Ovary (tissue), 9 donors: ENCODE measurements around the gene POU2AF1. TPM values are rescaled to one million over a fixed set of nuclear protein-coding genes. Genes with fewer than 3 reads are reported as not detected.
"Not testable (repeated sequence)": the region's sequence is repeated elsewhere in the genome, so short reads cannot be mapped to it uniquely, and the experiment has no call there.

Source experiments
- DNase-seq, 5 donors: peaks; one replicate each; pipeline ENCODE4 v3.0.0-alpha.2; 2019 to 2020
- H3K27ac ChIP-seq, 2 donors: fragments of 200-600 bp; one replicate each; pipeline versions ENCODE4 v1.5.1 to v1.8.0; 2019 to 2022
- H3K27me3 ChIP-seq: fragments of 200-600 bp; one replicate; pipeline ENCODE4 v1.8.0; 2022
- H3K36me3 ChIP-seq: fragments of 200-600 bp; sonication (generic); one replicate; pipeline ENCODE4 v1.5.1; 2019
- H3K4me1 ChIP-seq: one replicate; pipeline ENCODE4 v1.8.1; 2013; ENCODE audit warnings: mild to moderate bottlenecking, moderate library complexity; ENCODE audit not compliant: insufficient read depth
- H3K4me3 ChIP-seq: fragments of 200-600 bp; sonication (generic); one replicate; pipeline ENCODE4 v1.5.1; 2017
- H3K9me3 ChIP-seq, 2 donors: fragments of 200-600 bp in 1 of 2; sonication (generic) in 1 of 2; one replicate each; pipeline versions ENCODE4 v1.5.1 to v1.8.1; 2013 to 2019; ENCODE audit warnings: mild to moderate bottlenecking in 1 of 2, moderate library complexity in 1 of 2
- EP300 ChIP-seq: sonication (generic); formaldehyde crosslinking; IDR thresholded peaks from one replicate; pipeline ENCODE4 v1.6.1; 2017; ENCODE audit warnings: antibody characterized with exemption
- POLR2A ChIP-seq: fragments of 450-650 bp; IDR thresholded peaks from one replicate; pipeline ENCODE4 v1.6.1; 2017; ENCODE audit warnings: antibody characterized with exemption, mild to moderate bottlenecking, moderate library complexity
- WGBS, 3 donors: extraction: QIAGEN DNeasy Blood & Tissue Kit in 1 of 3; methylation state at CpG; one replicate each; pipeline versions ENCODE4 v1.1.5 to v1.1.7; 2013 to 2017; 5-methylcytosine and 5-hydroxymethylcytosine counted together
- intact Hi-C, 4 donors: fragments of 100-400 bp; cut with DNase I; formaldehyde crosslinking; loops; one replicate each; pipeline versions ENCODE4 v1.11.0 to v1.15.1; 2022 to 2023
- polyA plus RNA-seq, 2 donors: library from polyadenylated mRNA; stranded (reverse); fragments of 200-250 nt in 1 of 2; fragments of 350-450 nt in 1 of 2; fragmentation: Illumina TruSeq in 1 of 2; extraction: RNeasy Lipid Tissue Mini Kit (QIAGEN cat#74804) in 1 of 2; gene quantifications; one replicate each; pipeline ENCODE4 v1.2.3, GENCODE V29; 2013 to 2014
- total RNA-seq, 7 donors: library from RNA; depleted of rRNA in 2 of 7; stranded (reverse); fragments of >200 nt in 2 of 7; fragmentation: NEBNext Ultra II Directional in 3 of 7; extraction: Animal tissue kit (Norgen Biotek cat#: 25700) in 3 of 7; gene quantifications; one replicate each; pipeline versions ENCODE4 v1.1.0 to v1.2.4, GENCODE V29; 2016 to 2023
- TF ChIP-seq, protein P1 (sequence below), 3 donors: fragments of 450-650 bp in 2 of 3; fragments of 200-600 bp in 1 of 3; IDR thresholded peaks; one replicate each; pipeline versions ENCODE4 v1.5.1 to v1.8.0; 2016 to 2022; ENCODE audit warnings: antibody characterized with exemption in 3 of 3, mild to moderate bottlenecking in 1 of 3
- donor health status: DM: no; HTN: no; CAD: no; lungs with moderate emphysema.
- donor health status: DM: no; HTN: no; CAD: no.
- donor health status: Bipolar disorder and iron deficiency.
- donor health status: DM: yes; HTN: yes; CAD: no.
- donor health status: DM: no; HTN: no; CAD: no.
- donor health status: DM: yes; HTN: yes; CAD: no.

The POU2AF1 gene
- total and polyA plus RNA-seq, 9 donors, result 0.29 to 4.1 (median 0.83) TPM

- H3K27me3 ChIP-seq, result no peaks in the 10 kb centered on the region
- DNase-seq, result no peak
- no peak overlapping the region for H3K27ac ChIP-seq
- no peaks in the 10 kb centered on the region for H3K4me1 ChIP-seq
- TF ChIP-seq, protein P1, sequence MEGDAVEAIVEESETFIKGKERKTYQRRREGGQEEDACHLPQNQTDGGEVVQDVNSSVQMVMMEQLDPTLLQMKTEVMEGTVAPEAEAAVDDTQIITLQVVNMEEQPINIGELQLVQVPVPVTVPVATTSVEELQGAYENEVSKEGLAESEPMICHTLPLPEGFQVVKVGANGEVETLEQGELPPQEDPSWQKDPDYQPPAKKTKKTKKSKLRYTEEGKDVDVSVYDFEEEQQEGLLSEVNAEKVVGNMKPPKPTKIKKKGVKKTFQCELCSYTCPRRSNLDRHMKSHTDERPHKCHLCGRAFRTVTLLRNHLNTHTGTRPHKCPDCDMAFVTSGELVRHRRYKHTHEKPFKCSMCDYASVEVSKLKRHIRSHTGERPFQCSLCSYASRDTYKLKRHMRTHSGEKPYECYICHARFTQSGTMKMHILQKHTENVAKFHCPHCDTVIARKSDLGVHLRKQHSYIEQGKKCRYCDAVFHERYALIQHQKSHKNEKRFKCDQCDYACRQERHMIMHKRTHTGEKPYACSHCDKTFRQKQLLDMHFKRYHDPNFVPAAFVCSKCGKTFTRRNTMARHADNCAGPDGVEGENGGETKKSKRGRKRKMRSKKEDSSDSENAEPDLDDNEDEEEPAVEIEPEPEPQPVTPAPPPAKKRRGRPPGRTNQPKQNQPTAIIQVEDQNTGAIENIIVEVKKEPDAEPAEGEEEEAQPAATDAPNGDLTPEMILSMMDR (IDR thresholded peaks at IDR 0.05), result no peak
- TF ChIP-seq EP300, result no peak
- no peak for TF ChIP-seq POLR2A
- WGBS, 3 donors, result 58 to 66% (median 64%) methylated on average over 2 of the region's 2 CpGs
- intact Hi-C loops, result loop anchor here in 1 of 4 donors (5.0 kb wide), 1 partner anchor 35 kb away; no protein-coding TSS in a partner anchor
- H3K9me3 ChIP-seq, result no peaks in the 10 kb centered on the region
- no peak overlapping the region for H3K4me3 ChIP-seq
- no peaks in the 10 kb centered on the region for H3K36me3 ChIP-seq
Observed at GRCh38 chr11:111397034-111397433, 18.0 kb upstream of the POU2AF1 start.

- H3K36me3 ChIP-seq, result no peaks in the 10 kb centered on the region
- intact Hi-C loops, result loop anchor here in 1 of 4 donors (5.0 kb wide), 1 partner anchor 33 kb away; no protein-coding TSS in a partner anchor
- TF ChIP-seq POLR2A (no peak), EP300 (no peak)
- TF ChIP-seq, protein P1 (IDR thresholded peaks at IDR 0.05), result no peak
- H3K4me3 ChIP-seq, result no peak overlapping the region
- 92 to 94% (median 94%) methylated on average over 7 of the region's 7 CpGs for WGBS, 3 donors
- no peak overlapping the region for H3K27ac ChIP-seq
- no peak for DNase-seq
- H3K9me3 ChIP-seq, result no peaks in the 10 kb centered on the region
- no peaks in the 10 kb centered on the region for H3K27me3 ChIP-seq
- no peaks in the 10 kb centered on the region for H3K4me1 ChIP-seq
Observed at GRCh38 chr11:111395749-111396148, 16.7 kb upstream of the POU2AF1 start.

DNA sequence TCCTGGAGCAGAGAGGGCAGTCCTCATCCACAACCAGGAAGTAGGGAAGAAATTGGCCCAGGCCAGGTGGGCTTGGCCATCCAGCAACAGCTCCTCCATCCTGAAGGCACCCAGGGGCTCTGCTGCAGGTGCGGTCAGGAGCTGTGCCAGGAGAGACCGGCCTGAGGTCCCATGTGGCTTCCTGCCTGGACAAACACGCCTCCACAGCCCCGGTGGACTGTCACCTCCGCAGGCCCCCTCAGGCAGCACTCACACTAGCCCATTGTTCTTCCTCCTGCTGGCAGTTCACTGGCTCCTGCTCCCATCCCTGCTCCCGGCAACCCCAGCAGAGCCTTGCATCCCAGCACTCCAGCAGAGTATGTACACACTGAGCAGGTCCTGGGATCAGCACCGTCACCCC, 16.0 kb upstream of the POU2AF1 start:
- H3K4me3 ChIP-seq, result no peak overlapping the region
- no peak for DNase-seq
- no peaks in the 10 kb centered on the region for H3K9me3 ChIP-seq
- no peak overlapping the region for H3K27ac ChIP-seq
- no peaks in the 10 kb centered on the region for H3K4me1 ChIP-seq
- TF ChIP-seq POLR2A, result no peak
- TF ChIP-seq, protein P1 (IDR thresholded peaks at IDR 0.05), result no peak
- TF ChIP-seq EP300, result no peak
- no peaks in the 10 kb centered on the region for H3K36me3 ChIP-seq
- H3K27me3 ChIP-seq, result no peaks in the 10 kb centered on the region
- intact Hi-C loops, result loop anchor here in 1 of 4 donors (5.0 kb wide), 1 partner anchor 33 kb away; no protein-coding TSS in a partner anchor
- WGBS, 3 donors, result 80 to 85% (median 80%) methylated on average over 7 of the region's 7 CpGs

- DNase-seq, H3K4me1 ChIP-seq, H3K4me3 ChIP-seq, H3K27me3 ChIP-seq, H3K9me3 ChIP-seq, H3K27ac ChIP-seq, H3K36me3 ChIP-seq, intact Hi-C loops: not testable (repeated sequence)
- WGBS, 3 donors, result 68 to 83% (median 80%) methylated on average over 4 of the region's 4 CpGs
Observed at GRCh38 chr11:111394147-111394546, 15.1 kb upstream of the POU2AF1 start.

GRCh38 chr11:111393585-111393984, 14.5 kb upstream of the POU2AF1 start:
- Histone ChIP-seq H3K4me3 (no peak overlapping the region), H3K9me3 (no peaks in the 10 kb centered on the region), H3K27ac (no peak overlapping the region), H3K4me1 (no peaks in the 10 kb centered on the region), H3K36me3 (no peaks in the 10 kb centered on the region), H3K27me3 (no peaks in the 10 kb centered on the region)
- TF ChIP-seq POLR2A, result no peak
- TF ChIP-seq, protein P1 (IDR thresholded peaks at IDR 0.05), result no peak
- TF ChIP-seq EP300, result no peak
- intact Hi-C loops, result no loop called here
- no peak for DNase-seq
